Activated naive CD4-positive, alpha-beta T cell treated with anti-CD3 and anti-CD28 coated beads, Interleukin-2, amount 50 U/mL, for 72 hours (primary cell): ENCODE data around the gene KRTAP5-2. TPM values are rescaled to one million over a fixed set of nuclear protein-coding genes. Genes with fewer than 3 reads are reported as not detected.

ENCODE experiments used
- ATAC-seq, 2 donors: fragments of 150-1000 bp; cut with Tn5 transposase; 2 replicates each; pipeline ENCODE4 v1.10.0; 2021; ENCODE audit warnings: mild to moderate bottlenecking in 2 of 2, moderate library complexity in 2 of 2
- DNase-seq, 2 donors: peaks; one replicate each; pipeline ENCODE4 v3.0.0; 2021 to 2022; ENCODE audit warnings: low spot score in 2 of 2
- H3K27ac Mint-ChIP-seq, 2 donors: one replicate each; pipeline ENCODE4 v1.8.0; 2022; ENCODE audit warnings: mild to moderate bottlenecking in 2 of 2, mixed read lengths in 2 of 2
- H3K36me3 Mint-ChIP-seq, 2 donors: one replicate each; pipeline ENCODE4 v1.8.0; 2022; ENCODE audit warnings: mixed read lengths in 2 of 2
- H3K9me3 Mint-ChIP-seq, 2 donors: one replicate each; pipeline ENCODE4 v1.8.0; 2022; ENCODE audit warnings: mixed read lengths in 2 of 2
- total RNA-seq, 2 donors: library from RNA; stranded (reverse); gene quantifications; one replicate each; pipeline ENCODE4 v1.2.3, GENCODE V29; 2022

The KRTAP5-2 gene
- total RNA-seq, 2 donors from 2014 or later, result not detected

- ATAC-seq, result no peak
Measured at GRCh38 chr11:1556278-1556902, 41.7 kb downstream of the KRTAP5-2 start.

GRCh38 chr11:1555713-1556153, 42.4 kb downstream of the KRTAP5-2 start:
- ATAC-seq (no peak), DNase-seq (no peak)
- Mint-ChIP-seq H3K9me3 (no peaks in the 10 kb centered on the region), H3K36me3 (no peaks in the 10 kb centered on the region), H3K27ac (no peak overlapping the region)

More at GRCh38 chr11:1556278-1556902, 41.7 kb downstream of the KRTAP5-2 start:
- Mint-ChIP-seq H3K9me3 (no peaks in the 10 kb centered on the region), H3K27ac (no peak overlapping the region), H3K36me3 (no peaks in the 10 kb centered on the region)
- no peak for DNase-seq

DNA sequence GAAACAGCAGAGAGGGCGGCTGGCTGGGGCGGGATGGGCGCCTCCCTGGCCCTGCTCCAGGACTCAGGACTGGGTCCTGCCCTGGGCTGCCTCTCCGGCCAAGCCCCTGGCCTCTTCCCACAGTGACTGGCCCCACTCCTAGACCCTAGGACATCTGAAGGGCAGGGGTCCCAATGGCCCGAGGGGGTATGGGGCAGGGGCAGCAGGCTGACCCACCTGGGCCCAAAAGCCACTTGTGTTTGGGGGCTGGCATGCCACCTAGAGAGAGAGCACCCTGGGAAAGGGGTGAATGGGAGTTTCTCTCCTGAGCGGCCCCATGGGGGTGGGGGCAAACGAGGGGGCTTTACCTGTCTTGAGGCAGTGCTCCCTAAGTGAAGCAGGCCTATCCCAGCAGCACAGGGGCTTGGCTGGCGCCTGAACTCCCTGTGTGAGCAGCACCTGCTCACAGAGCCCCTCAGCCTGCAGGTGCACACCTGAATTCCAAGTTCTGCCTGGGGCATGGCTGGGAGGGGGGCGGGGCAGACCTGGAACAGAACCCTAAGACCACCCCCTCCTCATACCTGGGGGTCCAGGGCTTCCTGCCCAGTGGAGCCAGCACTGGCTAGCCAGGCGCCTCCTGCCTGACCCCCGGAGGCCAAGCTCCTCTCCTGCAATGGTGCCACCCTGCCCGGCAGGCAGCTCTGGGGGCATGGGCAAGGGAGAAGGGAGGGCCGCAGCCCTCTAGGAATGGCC, 42.9 kb downstream of the KRTAP5-2 start:
- Mint-ChIP-seq H3K36me3 (no peaks in the 10 kb centered on the region), H3K9me3 (no peaks in the 10 kb centered on the region), H3K27ac (no peak overlapping the region)
- no peak for DNase-seq
- no peak for ATAC-seq

- H3K27ac Mint-ChIP-seq, result no peak overlapping the region
- DNase-seq, result no peak
- ATAC-seq, result no peak
- no peaks in the 10 kb centered on the region for H3K9me3 Mint-ChIP-seq
- H3K36me3 Mint-ChIP-seq, result no peaks in the 10 kb centered on the region
Measured at GRCh38 chr11:1553808-1554594, 44.1 kb downstream of the KRTAP5-2 start.

- DNase-seq (no peak), ATAC-seq (no peak)
- no peaks in the 10 kb centered on the region for H3K9me3 Mint-ChIP-seq
- no peaks in the 10 kb centered on the region for H3K36me3 Mint-ChIP-seq
- no peak overlapping the region for H3K27ac Mint-ChIP-seq
Measured at GRCh38 chr11:1549338-1550330, 48.5 kb downstream of the KRTAP5-2 start.

DNA sequence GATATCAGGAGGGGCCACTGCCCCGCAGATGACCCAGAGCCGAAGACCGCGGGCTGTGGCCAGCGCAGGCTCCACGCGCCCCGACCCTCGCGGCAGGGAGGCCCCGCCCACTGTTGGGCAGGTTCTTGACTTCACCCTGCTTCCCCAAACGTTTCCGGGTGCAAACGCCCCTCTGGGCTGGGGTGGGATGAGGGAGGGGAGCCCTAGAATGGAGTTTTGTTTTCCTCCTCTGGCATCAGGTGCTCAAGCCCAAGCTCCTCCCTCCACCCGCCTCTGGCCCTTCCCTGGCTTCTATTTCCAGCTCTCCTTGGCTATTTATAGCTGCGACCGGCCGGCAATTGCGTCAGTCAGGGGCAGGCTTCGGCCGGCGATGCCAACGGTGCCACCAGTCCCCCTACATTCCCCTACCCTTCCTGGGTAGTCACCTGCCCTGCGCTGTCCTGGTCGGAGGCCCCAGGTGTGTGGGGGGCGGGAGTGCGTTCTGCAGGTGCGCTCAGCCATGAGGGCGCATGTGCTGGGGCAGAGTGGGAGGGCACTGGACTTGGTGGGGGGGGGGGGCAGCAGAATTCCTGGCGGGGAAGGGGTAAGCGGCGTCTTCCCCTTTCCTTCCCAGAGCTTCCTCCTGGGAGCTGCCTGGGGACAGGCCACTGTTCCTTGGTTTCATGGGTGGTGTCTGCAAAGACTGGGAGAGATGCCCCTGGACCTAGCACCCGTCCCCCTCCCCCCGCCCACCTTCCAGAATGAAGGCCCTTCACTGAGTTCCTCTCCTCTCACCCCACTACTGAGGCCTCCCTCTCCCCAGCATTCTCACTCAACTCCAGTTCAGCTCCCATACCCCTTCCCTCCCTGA, 49.6 kb downstream of the KRTAP5-2 start:
- ATAC-seq, result no peak
- Mint-ChIP-seq H3K27ac (no peak overlapping the region), H3K36me3 (no peaks in the 10 kb centered on the region), H3K9me3 (no peaks in the 10 kb centered on the region)
- no peak for DNase-seq

GRCh38 chr11:1547467-1548098, 50.5 kb downstream of the KRTAP5-2 start:
- Mint-ChIP-seq H3K9me3 (no peaks in the 10 kb centered on the region), H3K27ac (no peak overlapping the region), H3K36me3 (no peaks in the 10 kb centered on the region)
- DNase-seq, result no peak
- peak in 1 of 2 donors; percentile 13 for ATAC-seq

Other genes starting within 250 kb of the KRTAP5-2 start
- gene BRSK2, start 208.4 kb downstream of the KRTAP5-2 start, total RNA-seq, result 1 to 10 TPM in 1 of 2 donors, under 1 TPM in 1; 0.45 to 1.3 TPM
- 10 to 100 TPM; 17.7 to 23.2 TPM for gene MOB2, start 111.5 kb downstream of the KRTAP5-2 start, total RNA-seq
- gene DUSP8, start 26.0 kb downstream of the KRTAP5-2 start, total RNA-seq, result 1 to 10 TPM; 1.1 TPM
- gene KRTAP5-1, start 13.0 kb downstream of the KRTAP5-2 start, total RNA-seq, result not detected
- gene KRTAP5-3, start 10.2 kb upstream of the KRTAP5-2 start, total RNA-seq, result not detected
- not detected for gene KRTAP5-4, start 23.8 kb upstream of the KRTAP5-2 start, total RNA-seq
- gene KRTAP5-5, start 31.5 kb upstream of the KRTAP5-2 start, total RNA-seq, result not detected
- not detected for gene KRTAP5-6, start 98.9 kb upstream of the KRTAP5-2 start, total RNA-seq
- gene IFITM10, start 152.3 kb upstream of the KRTAP5-2 start, total RNA-seq, result 1 to 10 TPM; 1.2 to 1.8 TPM
- 10 to 100 TPM; 47.2 to 55.7 TPM for gene CTSD, start 165.6 kb upstream of the KRTAP5-2 start, total RNA-seq
- not detected for gene SYT8, start 236.7 kb upstream of the KRTAP5-2 start, total RNA-seq
- gene TNNI2, start 240.7 kb upstream of the KRTAP5-2 start, total RNA-seq, result not detected